Measurements from ENCODE around the gene NUP93.
"Not testable (repeated sequence)": the region's sequence is repeated elsewhere in the genome, so short reads cannot be mapped to it uniquely, and the experiment has no call there.

Gene NUP93

DNA sequence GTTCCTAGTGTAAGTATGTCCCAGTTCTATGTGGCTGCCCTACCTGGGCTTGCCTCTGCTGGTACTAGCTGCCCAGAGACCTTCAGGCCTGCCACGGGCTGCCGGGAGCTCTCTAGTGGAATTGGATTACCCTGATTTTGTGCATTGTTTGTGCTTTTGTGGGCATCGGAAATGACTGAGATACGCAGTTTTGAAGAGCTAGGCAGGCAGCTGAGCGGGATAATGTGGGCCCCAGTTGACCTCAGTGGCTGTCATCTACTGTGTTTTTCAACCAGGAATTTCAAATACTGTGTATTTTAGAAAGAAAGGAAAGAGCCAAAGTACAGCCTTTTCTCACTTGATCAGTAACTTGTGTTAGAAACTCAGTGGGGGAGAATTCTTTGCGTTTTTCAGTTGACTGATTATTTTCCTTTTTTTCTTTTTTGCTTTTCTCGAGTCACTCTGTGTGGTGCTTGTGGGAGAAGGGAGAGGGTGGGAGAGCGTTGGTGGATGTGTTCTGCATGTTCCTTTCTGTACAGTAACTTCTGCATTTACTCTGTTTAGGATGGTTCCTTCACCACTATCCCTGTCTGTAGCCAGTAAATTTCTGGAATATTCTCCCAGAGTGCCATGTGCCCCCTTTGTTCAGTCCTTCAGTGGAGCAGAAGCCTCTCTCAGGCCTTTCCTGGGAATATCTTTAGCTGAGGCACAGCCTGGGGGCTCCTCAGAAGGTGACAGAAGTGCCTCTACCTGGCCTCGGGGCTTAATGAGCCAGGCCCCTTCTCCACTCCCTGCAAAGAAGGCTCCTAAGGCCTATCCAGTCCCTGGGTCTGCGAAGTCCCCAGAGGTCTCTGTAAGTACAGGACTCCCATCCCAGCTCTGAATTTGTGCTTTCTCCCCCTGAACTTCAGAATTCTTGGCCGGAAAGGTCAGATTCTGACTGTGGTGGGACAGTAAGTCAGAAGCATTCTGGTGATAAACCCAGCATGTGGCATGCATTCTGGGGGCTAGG lies 120.1 kb downstream of the NUP93 start:
- DNase-seq (ENCODE audit: low spot score), result no peak

DNA sequence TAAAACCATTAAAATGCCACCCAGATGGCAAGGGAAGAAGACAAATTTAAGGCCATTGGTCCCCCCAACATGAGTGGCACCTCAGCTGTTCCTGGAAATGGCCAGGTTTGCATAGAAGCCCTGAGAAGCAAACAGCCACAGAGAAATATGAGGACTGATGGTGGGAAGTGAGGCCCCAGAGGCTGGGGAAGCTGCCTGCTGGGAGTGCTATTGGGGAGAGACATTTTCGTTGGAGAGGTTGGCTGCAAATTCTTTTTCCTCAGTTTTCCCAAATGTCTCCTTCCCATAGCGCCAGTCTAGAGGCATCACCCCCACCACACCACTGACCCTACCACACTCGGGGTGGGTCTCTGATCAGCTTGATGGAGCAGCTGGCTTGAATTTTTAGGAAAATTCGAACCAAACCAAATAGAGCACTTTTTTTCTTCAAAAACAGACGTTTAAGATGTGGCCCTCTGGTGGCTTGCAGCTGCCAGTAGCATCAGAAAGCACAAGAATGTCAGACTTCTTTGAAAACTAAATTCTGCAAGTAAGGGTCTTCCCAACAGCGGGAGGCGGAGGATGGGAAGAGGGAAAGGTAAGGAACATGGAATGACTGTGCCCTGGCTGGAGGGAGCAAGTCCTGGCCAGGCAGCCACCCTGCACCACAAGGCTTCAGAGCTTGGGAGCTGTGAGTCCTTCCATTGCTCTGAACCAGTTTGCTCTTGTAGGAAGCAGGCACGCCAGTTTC lies 121.9 kb downstream of the NUP93 start:
- DNase-seq (ENCODE audit: low spot score), result no peak

DNA sequence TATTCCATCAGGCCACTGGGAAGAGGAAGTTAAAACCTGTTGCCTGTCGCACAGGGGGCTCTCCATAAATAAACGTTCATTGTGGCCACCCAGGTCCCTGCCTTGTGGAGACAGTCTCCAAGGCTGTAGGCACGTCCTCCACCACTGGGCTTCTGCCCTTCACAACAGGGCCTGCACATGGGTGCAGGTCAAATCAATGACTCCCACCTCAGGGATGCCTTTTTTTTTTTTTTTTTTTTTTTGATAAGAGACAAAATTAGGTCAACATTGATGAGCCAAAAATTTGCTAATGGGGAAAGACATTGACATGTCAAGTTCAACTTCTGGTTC lies 122.4 kb downstream of the NUP93 start:
- DNase-seq (ENCODE audit: low spot score), result no peak

DNA sequence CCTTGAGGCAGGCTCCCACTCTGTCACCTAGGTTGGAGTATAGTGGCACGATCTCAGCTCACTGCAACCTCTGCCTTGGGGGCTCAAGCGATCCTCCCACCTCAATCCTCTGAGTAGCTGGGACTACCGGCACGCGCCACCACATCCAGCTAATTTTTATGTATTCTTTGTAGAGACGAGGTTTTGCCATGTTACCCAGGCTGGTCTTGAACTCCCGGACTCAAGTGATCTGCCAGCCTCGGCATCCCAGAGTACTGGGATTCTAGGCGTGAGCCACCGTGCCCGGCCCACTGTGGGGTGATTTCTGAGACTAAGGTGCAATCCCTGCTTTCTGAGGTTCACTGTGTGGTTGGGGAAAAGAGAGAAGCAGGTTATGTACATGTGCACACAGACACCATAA lies 123.0 kb downstream of the NUP93 start:
- DNase-seq (ENCODE audit: low spot score), result no peak

DNA sequence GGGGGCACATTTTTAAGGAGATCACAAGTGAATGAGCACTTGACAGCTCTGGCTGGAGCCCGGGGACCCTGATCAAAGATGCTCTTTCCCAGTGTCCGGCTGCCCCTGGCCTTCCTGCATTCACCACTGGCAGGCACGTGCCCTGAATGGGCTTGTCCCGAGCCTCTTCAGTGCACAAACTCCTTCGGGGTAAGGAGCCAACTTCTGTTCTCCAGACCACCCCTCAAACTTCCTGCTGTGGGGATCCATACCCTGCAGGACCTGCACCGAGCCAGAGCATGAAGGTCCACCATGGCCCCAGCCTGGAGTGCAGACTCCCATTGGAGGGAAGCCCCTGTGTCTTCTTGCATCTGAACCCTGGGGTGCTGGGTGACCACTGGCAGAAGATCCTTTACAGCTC lies 125.3 kb downstream of the NUP93 start:
- DNase-seq (ENCODE audit: low spot score), result no peak

DNA sequence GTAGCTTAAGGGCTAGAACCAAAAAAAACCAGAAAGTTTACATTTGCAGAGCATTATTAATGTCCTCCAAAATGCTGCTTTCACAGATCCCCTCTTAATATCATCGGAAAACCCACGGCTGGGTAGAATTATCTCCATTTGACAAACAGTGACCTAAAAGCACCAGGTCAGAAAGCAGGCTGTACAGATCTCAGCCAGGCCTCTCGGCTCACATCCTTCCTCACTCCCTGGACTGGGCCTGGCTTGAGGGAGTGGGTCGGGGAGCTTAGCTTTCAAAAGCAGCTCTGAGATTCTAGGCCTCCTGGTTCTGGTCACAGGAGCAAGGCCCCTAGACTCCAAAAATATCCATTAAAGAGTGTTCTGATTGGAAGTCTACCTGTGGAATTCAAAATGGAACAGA lies 126.0 kb downstream of the NUP93 start:
- DNase-seq (ENCODE audit: low spot score), result no peak

DNA sequence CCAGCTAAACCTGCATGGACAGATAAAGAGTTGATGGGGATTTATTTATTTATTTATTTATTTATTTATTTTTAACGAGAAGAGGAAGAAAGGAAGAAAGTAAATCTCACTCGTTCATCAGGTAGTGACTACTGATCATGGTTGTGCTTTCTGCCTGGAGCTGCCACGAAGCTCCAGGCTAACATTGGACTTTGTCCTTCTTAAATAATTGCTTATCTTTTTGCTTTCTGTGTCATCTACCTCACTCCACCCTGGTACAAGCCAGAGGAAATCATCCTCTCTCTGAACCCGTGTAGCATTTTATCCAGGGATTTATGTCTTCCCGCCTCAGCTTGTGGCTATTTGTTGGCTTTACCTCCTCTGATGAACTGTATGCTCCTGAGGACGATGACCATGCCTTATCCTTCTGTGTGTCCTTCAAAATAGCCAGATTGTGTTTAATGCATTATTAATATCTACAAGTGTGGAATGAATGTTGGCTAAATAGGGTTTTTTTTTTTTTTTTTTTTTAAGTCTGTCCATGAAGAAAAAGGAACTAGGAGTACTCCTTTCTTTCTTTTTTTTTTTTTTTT lies 127.0 kb downstream of the NUP93 start:
- no peak for DNase-seq (ENCODE audit: low spot score)

DNA sequence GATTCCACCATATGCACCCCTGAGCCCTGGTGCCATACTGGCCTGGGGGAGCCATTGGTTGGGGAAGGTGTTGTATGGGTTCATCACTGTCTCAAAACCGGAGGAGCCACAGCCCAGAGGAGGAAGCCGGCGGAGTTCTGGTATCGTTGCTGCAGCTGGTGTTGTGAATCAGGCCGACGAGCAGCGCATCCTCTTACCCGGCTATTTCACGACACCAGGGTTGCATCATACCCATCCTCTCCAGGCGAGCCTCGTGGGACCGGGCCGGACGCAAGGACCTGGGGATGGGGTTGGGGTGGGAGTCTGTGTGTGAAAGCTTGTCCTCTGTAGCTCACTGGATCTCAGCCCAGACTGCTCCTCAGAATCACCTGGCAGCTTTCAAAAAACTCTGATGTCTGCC lies 128.4 kb downstream of the NUP93 start:
- no peak for DNase-seq (ENCODE audit: low spot score)

DNA sequence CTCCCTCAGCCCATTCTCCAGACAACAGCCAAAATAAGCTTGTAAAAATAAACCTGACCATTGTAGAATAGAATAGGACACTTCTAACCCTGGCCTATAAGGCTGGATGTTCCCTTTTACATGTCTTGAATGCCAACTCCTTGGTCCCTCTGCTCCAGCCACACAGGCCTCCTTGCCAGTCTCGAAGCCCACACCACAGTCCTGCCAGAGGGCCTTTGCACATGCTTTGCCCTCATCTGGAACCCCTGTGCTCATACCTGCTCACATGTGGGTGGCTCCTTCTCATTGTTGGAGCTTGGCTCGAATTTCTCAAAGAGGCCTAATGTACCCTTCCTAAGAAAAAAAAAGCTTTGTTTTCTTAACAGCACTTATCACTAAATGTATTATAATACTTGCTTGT lies 129.7 kb downstream of the NUP93 start:
- no peak for DNase-seq (ENCODE audit: low spot score)

DNA sequence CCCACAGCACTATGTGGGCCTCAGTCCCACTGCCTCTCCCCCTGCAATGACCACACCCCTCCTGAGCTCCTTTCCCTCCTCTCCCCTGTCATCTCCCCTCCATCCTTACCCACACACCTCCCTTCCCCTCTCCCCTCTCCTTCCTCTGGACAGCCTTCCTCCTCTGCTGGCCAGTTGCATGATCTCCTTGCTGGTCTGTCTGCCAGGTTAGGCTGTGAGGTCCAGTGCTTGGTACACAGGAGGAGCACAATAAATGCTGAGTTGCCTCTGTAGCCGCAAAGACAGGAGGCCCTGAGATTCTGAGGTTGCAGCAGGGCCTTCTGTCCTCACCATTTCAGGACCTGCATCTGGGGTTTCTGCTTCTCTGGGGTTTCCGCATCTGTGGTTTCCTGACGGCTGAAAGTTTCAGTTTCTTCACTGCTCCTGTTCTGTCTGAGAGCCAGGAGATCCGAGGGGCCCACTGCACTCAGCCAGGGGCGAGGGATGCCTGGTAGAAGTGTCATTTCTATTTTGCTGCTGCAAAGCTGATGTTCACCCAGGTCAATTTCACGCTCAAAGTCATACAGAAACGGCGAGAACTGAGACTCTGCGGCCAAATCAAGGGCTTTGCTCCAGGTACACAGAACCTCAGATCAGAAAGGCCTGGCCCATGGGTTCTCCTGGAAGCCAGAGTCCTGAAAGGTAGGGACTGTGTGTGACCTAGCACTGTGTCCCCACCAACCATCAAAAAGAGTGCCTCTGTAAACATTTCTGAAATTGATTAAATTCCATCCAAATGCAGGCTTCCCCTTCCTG lies 130.5 kb downstream of the NUP93 start:
- no peak for DNase-seq (ENCODE audit: low spot score)

DNA sequence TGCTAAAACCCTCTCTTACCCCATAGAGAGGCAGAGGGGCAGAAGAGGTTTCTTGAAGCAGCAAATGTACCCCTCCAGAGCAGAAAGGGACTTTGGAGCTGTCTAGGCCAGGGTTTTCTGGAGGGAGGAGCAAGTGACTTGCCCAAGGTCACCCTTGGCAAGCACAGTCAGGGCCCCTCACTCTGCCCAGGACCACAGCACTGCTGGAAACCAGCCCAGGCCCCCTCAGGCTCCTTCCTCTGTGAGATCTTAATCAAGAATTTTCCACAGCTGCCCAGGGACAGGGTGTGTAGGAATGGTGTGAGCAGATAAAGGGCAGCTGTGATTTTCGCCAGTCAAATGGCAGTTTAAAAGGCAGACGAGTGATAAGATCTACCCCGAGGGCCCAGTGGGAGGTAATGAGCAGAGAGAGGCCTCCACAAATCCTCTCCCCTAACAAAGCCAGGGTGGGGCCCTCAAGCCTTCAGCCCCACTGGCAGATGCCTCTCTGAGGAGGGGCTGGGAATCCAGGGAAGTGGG lies 131.2 kb downstream of the NUP93 start:
- DNase-seq (ENCODE audit: low spot score), result no peak

DNA sequence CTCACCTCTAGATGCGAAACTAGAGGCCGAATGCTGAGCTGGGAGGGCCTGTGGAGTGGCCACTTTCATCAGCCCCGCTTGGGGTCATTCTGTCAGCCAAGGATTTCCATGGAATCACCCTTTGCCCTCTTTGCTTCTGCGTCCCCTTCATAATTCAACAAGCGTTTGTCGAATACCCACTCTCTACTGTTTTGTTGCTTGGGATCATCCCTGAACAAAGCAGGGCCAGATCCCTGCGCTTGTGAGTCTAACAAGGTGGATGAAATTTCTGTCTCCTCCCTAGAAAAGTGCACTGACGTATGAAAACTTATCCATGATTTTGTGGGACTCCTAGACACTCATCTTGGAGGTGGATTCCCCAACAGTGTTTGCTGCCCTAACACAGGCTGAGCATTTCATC lies 131.8 kb downstream of the NUP93 start:
- DNase-seq (ENCODE audit: low spot score), result no peak

DNA sequence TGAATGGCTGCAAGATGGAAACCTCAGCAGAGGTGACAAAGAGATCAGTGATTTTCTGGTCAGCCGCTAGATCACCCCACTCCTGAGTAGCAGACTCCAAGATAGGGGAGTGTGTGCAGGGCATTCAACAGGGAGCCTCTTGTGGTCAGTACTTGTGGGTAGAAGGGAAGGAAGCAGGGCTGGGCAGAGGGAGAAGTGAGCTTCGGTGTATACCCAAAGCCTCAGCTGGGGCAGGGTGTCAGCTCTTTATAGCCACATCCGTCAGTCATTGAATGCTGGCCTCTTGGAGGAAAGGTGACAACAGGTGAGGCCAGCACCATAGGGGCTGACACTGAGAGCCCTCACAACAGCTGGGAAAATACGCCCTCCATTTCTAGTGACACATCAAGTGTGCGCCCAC lies 132.8 kb downstream of the NUP93 start:
- no peak for DNase-seq (ENCODE audit: low spot score)

DNA sequence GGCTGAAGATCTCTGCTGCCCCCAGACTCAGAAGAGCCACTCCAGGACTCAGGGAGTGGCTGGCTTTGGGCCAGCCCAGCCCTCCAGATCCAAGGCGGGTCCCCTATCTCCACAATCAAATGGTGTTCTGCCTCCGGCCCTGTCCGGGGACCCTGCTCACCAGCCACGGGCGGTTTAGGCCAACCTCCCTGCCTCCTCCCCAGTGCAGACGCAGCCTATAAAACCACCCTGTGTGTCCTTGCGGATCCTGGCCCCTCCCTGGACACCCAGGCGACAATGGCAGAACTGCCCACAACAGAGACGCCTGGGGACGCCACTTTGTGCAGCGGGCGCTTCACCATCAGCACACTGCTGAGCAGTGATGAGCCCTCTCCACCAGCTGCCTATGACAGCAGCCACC lies 135.0 kb downstream of the NUP93 start, which contains the start of gene SLC12A3:
SLC12A3 (plus strand) TSS at position 248 of the 400 bp plus-strand sequence; CDS start at position 277, 29 bp downstream.
- no peak for DNase-seq (ENCODE audit: low spot score)

DNA sequence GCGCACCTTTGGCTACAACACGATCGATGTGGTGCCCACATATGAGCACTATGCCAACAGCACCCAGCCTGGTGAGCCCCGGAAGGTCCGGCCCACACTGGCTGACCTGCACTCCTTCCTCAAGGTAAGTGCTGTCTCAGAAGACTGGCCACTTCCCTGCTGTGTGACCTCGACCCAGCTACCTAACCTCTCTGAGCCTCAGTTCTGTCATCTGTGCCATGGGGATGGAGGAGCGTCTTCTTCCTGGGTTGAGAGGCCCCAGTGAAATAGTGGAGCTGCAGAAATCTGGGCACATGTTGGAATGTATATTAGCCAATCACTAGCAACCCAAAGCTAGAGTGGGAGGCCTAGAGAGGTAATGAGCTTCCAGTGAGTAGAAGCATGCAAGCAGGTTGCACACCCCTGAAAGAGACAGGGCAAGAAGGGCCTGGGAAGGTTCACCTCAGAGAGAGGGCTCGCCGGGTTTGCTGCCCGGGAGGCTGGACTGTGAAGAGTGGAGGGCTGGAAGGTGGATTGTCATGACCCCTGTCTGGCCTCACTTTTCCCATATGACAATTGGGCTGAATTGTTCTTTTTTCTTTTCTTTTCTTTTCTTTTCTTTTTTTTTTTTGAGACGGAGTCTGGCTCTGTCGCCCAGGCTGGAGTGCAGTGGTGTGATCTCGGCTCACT lies 135.6 kb downstream of the NUP93 start:
- DNase-seq (ENCODE audit: low spot score), result no peak

DNA sequence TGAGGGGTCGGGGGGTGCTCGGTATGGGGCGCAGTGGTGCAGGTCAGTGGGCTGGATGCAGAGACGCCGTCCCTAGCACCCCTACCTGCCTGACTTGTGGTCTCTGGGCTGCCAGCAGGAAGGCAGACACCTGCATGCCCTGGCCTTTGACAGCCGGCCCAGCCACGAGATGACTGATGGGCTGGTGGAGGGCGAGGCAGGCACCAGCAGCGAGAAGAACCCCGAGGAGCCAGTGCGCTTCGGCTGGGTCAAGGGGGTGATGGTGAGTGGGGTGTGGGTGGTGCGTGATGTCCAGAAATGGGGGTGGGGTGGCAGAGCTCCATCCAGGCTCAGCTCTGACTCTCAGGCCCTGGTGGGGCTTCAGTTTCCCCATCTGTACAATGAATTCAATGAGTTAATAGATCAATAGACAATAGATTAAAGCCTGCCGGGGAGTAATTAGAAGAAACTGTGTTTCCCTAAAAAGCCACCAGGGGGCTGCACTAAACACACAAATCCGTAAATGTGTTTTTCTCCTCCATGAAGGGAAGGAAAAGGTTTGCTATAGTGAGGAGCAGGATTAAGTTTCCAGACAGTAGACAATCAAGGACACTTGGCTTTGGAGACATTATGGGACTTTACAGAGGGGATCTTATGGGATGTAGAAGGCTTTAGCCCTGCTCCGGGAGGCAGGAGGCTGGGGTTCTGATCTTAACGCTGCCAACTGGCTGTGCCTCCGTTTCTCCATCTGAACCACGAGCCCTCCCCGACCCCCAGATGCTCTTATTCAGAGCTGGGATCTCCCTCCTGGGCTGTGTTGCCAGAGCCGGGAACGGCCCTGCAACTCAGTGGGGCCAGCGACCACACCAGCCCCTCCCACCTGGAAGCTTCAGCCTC lies 137.3 kb downstream of the NUP93 start:
- DNase-seq (ENCODE audit: low spot score), result peak; percentile 47

DNA sequence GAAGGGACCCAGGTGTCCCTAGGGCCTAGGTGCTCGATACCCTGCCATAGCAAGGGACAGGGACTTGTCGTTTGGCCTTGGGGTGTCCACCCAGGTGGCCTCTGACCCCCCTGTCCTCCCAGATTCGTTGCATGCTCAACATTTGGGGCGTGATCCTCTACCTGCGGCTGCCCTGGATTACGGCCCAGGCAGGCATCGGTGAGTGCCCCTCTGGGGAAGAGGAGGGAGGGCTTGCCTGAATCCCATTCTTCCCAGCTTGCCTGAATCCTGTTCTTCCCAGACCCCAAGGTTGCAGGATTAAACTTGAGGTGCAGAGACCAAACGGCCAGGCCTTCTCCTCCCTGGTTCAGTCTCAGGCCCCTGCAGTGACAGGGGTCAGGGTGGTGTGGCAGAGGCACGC lies 138.2 kb downstream of the NUP93 start:
- DNase-seq (ENCODE audit: low spot score), result no peak

DNA sequence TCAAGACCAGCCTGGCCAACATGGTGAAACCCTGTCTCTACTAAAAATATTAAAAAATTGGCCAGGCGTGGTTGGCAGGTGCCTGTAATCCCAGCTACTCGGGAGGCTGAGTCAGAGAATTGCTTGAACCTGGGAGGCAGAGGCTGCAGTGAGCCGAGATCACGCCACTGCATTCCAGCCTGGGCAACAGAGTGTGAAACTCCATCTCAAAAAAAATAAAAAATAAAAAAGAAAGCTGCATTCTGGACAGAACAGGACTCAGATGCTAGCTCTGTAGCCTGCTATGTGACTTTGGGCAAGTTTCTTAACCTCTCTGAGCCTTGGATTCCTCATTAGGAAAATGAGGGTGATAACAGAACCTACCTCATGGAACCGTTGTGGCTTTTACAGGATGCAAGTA lies 138.8 kb downstream of the NUP93 start:
- DNase-seq (ENCODE audit: low spot score), result not testable (repeated sequence)

DNA sequence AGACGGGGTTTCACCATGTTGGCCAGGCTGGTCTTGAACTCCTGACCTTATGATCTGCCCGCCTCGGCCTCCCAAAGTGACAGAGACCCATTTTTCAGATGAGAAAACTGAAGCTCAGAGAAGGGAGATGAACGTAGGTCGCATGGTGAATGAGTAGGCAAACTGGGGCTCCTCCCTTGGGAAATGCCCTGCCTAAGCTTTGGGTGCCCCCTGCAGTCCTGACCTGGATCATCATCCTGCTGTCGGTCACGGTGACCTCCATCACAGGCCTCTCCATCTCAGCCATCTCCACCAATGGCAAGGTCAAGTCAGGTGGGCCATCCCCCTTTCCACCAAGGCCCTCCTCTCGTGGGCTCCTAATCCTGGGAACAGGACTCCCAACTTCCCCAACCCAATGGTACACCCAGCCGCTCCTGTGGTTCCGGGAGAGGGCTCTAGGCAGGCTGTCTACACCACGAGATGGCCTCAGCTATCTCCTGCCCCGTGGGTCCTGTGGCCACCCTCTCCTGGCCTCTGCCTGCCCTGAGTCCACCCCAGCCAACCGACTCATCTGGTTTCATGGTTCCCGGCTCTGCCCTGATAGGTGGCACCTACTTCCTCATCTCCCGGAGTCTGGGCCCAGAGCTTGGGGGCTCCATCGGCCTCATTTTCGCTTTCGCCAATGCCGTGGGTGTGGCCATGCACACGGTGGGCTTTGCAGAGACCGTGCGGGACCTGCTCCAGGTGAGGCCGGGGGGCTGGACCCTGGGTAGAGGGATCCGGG lies 139.8 kb downstream of the NUP93 start:
- peak; percentile 32 for DNase-seq (ENCODE audit: low spot score)

Data from SW480 (cell line).